Fibroblast of villous mesenchyme (primary cell): Measurements from ENCODE around the gene CLCNKB. TPM values are rescaled to one million over a fixed set of nuclear protein-coding genes. Genes with fewer than 3 reads are reported as not detected.

ENCODE experiments used
- DNase-seq: peaks from one replicate; pipeline ENCODE4 v3.0.0-alpha.2; 2010; ENCODE audit warnings: low read depth
- H3K4me3 ChIP-seq: 2 replicates; pipeline ENCODE4 v1.5.1; 2011; ENCODE audit warnings: low read depth, mild to moderate bottlenecking, low read length
- total RNA-seq: library from RNA; depleted of rRNA; stranded (reverse); fragments of >200 nt; gene quantifications from 2 replicates; pipeline ENCODE4 v1.2.3, GENCODE V29; 2012
- TF ChIP-seq, protein P1 (sequence below): IDR thresholded peaks from 2 replicates; pipeline ENCODE4 v1.5.1; 2012; ENCODE audit warnings: low read depth, mild to moderate bottlenecking, low read length; ENCODE audit not compliant: insufficient read depth

Gene CLCNKB
- total RNA-seq, 1 donor: 0.43 TPM

DNA sequence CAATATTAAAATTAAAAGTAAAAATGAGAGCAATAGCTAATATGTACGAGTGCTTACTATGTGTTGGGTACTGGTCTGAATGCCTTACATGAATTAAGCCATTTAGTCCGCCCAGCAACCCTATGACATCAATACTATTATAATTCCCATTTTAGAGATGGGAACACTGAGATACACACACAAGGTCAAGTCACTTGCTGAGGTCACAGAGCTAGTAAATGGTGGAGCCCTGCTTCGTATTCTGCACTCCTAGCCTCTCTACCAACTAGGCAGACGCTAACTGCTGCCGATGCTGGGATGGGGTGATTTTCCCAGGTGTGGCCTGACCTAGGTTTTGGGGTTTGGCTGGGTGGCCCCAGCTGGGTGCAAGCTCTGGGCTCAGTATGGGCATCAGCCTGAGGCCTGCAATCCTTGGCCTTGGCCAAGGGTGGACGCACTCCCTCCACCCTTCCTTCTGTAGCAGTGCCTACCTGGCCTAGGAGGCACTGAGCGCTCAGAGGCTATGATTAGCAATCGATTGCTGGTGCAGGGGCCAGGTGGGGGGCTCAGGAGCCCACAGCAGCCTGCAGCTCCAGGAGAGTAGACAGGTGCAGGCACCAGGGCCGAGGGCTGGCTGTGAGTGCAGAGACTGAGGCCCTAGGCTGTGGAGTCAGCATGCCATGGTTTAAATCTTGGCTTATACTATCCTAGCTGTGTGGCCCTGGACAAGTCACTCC, 27.2 kb downstream of the CLCNKB start:
- no peak for DNase-seq
- TF ChIP-seq, protein P1, sequence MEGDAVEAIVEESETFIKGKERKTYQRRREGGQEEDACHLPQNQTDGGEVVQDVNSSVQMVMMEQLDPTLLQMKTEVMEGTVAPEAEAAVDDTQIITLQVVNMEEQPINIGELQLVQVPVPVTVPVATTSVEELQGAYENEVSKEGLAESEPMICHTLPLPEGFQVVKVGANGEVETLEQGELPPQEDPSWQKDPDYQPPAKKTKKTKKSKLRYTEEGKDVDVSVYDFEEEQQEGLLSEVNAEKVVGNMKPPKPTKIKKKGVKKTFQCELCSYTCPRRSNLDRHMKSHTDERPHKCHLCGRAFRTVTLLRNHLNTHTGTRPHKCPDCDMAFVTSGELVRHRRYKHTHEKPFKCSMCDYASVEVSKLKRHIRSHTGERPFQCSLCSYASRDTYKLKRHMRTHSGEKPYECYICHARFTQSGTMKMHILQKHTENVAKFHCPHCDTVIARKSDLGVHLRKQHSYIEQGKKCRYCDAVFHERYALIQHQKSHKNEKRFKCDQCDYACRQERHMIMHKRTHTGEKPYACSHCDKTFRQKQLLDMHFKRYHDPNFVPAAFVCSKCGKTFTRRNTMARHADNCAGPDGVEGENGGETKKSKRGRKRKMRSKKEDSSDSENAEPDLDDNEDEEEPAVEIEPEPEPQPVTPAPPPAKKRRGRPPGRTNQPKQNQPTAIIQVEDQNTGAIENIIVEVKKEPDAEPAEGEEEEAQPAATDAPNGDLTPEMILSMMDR: no peak
- no peak overlapping the region for H3K4me3 ChIP-seq

DNA sequence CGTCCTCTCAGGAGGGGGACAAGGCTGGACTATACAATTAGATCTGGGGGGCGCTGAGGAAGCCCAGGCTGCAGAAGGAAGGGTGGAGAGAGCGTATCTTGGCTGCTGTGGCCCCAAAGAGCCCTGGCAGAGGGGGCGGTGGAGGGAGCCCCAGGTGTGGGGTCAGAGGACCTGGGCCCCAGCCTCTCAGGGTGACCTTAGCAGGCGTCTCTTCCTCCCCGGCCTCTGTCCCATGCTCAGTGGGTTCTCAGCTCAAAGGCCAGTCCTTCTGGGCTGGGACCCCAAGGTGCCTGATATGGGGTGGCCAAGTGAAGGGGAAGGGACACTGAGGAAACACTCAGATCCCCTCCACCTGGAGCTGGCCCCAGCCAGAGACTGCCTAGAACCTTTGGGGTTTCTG, 28.0 kb downstream of the CLCNKB start:
- DNase-seq: no peak
- TF ChIP-seq, protein P1: no peak

DNA sequence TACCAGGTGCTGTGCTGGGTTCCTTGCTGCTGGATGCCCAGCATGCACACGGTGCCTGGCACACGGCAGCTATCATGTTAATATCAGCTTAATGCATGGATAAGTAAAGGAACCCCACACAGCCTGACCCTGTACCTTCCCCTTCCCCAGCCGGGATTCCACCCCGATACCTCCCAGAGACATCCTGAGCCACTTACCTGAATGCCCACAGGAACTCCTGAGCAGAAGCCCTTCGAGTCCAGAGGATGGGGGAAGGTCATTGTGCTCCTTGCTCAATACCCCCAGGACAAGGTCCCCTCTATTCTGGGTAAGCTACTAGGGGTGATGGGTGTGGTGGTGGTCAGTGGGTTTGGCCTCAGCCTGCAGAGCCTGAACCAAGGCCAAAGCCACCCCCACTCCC, 28.5 kb downstream of the CLCNKB start:
- TF ChIP-seq, protein P1: no peak
- H3K4me3 ChIP-seq: no peak overlapping the region
- no peak for DNase-seq

More for the DNA sequence above, 28.0 kb downstream of the CLCNKB start:
- no peak overlapping the region for H3K4me3 ChIP-seq

DNA sequence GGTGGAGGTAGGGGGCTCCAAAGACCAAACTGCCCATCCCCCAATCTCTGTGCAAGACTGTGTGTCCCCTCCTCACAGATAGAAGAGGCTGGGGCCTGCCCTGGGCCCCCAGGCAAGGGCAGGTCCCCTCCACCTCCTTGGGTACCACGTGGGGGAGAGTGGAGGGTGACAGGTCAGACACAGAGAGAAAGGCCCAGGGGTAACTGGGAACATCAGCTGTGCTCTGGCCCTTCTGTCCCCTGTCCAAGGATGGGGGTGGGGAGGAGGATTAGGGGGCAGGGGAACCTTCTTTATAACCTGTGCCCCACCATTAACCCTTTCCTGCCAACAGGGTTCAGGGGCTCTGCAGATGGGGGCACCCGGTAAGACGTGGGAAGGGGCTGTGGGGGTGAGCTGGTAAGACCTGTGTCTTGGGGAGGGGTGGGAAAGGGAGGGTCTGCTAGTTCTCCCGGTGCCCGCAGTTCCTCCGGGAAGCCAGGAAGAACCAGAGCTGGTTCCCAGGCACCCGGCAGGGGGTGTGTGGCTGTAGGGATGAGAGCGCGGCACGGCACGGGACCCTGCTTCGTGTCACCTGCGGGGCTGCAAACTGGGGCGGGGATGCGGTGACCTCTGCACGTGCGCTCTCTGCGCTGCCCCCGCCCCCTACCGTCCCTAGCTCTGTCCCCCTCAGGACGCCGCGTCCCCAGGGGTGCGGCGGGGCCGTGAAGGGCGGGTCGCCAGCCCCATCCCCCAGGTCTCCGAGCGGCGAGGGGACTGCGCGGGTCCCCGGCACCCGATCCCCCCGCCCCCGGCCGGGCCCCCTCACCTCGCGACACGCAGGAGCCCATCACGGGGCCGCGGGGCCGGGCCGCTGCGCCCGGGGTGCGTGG, 29.3 kb downstream of the CLCNKB start:
- TF ChIP-seq, protein P1: peak; percentile 13
- peak overlapping the region; percentile 35 for H3K4me3 ChIP-seq
- DNase-seq: no peak

DNA sequence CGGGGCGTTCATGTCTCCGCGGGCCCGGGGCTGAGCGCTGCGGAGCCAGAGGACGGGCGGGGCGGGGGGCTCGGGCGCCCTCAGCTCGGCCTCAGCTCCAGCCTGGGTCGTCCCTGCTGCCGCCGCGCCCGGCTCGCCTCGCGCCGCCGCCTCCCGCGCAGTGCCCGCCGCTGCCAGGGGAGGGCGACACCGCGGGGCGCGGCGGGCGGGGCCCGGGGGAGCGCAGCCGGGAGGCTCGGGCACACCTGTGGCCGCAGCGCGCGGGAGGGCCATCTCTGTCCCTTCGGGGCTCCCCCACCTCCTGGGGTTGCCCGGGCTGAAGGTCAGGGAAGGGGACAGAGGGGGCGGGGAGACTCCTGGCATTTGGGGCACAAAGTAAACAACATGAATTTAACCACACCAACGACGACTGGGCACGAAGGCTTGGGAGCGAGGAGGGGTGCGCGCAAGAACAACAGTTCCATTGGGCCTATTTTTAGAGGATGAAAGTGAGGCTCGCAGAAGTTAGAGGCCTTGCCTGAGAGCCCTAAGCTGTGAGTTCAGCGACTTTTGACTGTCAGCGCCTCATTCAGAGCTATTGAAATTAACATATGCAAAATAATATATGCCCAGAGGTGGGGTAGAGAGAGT, 30.0 kb downstream of the CLCNKB start, which contains the start of gene FAM131C:
Gene FAM131C, minus strand, starts transcription at position 162 of the 630 bp plus-strand sequence. CDS start 209 bp downstream, outside the sequence.
- H3K4me3 ChIP-seq: peak within 1 kb of the TSS; percentile 35
- no peak for DNase-seq
- TF ChIP-seq, protein P1: peak; percentile 20

DNA sequence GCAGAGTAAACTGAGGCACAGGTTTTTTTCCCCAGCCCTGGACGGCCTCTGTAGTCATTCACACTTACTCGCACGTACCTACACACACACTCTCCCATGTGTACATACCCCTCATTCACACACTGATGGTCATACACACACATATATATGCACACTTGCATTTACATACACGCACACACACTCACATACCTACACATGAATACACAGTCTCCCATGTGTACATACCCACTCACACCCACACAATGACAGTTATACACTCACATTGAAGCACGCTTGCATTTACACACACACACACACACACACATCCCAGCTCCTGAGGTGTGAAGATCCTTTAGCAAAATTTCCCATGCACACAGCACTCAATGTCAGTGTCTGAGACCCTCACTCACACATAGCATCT, 30.6 kb downstream of the CLCNKB start:
- DNase-seq: no peak
- TF ChIP-seq, protein P1: no peak

More for the DNA sequence above, 30.6 kb downstream of the CLCNKB start:
- no peak overlapping the region for H3K4me3 ChIP-seq
